HCT116 (cell line): ENCODE data around the gene DICER1. TPM values are rescaled to one million over a fixed set of nuclear protein-coding genes. Genes with fewer than 3 reads are reported as not detected.

Source experiments
- ATAC-seq: fragments of 200-7000 bp; cut with Tn5 transposase; 2 replicates; pipeline ENCODE4 v1.9.1; 2020; ENCODE audit warnings: mild to moderate bottlenecking, moderate library complexity
- BruUV-seq: library from RNA; stranded (reverse); fragments of 400-500 nt; replicated peaks from 2 replicates; lab custom pipeline; 2021; lab: Mats Ljungman, UMichigan
- CTCF ChIA-PET: fragments of 300-600 bp; sonication (Branson Sonifier 250); formaldehyde crosslinking; loops from one replicate; lab custom pipeline; 2021; ENCODE audit warnings: antibody characterized with exemption; lab: Charles Lee
- POLR2A ChIA-PET: fragments of 300-600, 350-600 bp; sonication (Branson Sonifier 250); formaldehyde crosslinking; loops from one replicate; lab custom pipeline; 2021; ENCODE audit warnings: antibody characterized with exemption; lab: Charles Lee
- RAD21 ChIA-PET, 2 experiments: fragments of 300-600 bp; sonication (Branson Sonifier 250); formaldehyde crosslinking; loops; one replicate each; lab custom pipeline; 2023; ENCODE audit warnings: low total read pairs in 2 of 2; ENCODE audit not compliant: uncharacterized antibody in 2 of 2, unreplicated experiment in 2 of 2, low non-redundant PET in 1 of 2; lab: Charles Lee
- DNase-seq: peaks from one replicate; pipeline ENCODE4 v3.0.0-alpha.2; 2010; ENCODE audit warnings: low read depth, low spot score
- H2AFZ ChIP-seq: fragments of 200-600 bp; shearing (Covaris generic), sonication (generic); 2 replicates; pipeline ENCODE4 v1.6.1; 2017; ENCODE audit warnings: low read depth, mixed run types, mixed read lengths, antibody characterized with exemption, low read length; ENCODE audit not compliant: poor library complexity, severe bottlenecking
- H3K27ac ChIP-seq: 2 replicates; pipeline ENCODE4 v1.5.1; 2012; ENCODE audit warnings: low read depth, low read length
- H3K27me3 ChIP-seq: fragments of 200-600 bp; sonication (generic); 2 replicates; pipeline ENCODE4 v1.6.1; 2016; ENCODE audit warnings: mixed run types, low read length, mixed read lengths; ENCODE audit not compliant: insufficient read depth
- H3K36me3 ChIP-seq, 2 experiments: fragments of 200-500 bp in 1 of 2; fragments of 200-600 bp in 1 of 2; sonication (Bioruptor generic) in 1 of 2; sonication (generic) in 1 of 2; 2 replicates each; pipeline versions ENCODE4 v1.5.1 to v1.6.1; 2014 to 2016; ENCODE audit warnings: low read length in 2 of 2, inconsistent platforms in 1 of 2, mixed read lengths in 1 of 2, mixed run types in 1 of 2; ENCODE audit not compliant: insufficient read depth in 2 of 2, control insufficient read depth in 1 of 2
- H3K4me1 ChIP-seq, 2 experiments: fragments of 200-600 bp in 1 of 2; sonication (generic) in 1 of 2; 2 replicates each; pipeline versions ENCODE4 v1.5.1 to v1.6.1; 2012 to 2017; ENCODE audit warnings: low read length in 2 of 2, inconsistent platforms in 1 of 2, mild to moderate bottlenecking in 1 of 2, mixed read lengths in 1 of 2, mixed run types in 1 of 2, moderate library complexity in 1 of 2; ENCODE audit not compliant: insufficient read depth in 2 of 2, control insufficient read depth in 1 of 2
- H3K4me2 ChIP-seq: fragments of 200-600 bp; sonication (generic); 2 replicates; pipeline ENCODE4 v1.6.1; 2017; ENCODE audit warnings: mixed run types, low read length, mixed read lengths
- H3K4me3 ChIP-seq, 2 experiments: fragments of 200-600 bp in 1 of 2; sonication (generic) in 1 of 2; replicated peaks in 1 of 2; 2 replicates each; pipeline ENCODE4 v1.5.1; 2011 to 2016; ENCODE audit warnings: low read length in 2 of 2, control low read depth in 1 of 2, low read depth in 1 of 2, mild to moderate bottlenecking in 1 of 2, mixed read lengths in 1 of 2, mixed run types in 1 of 2
- H3K79me2 ChIP-seq: fragments of 200-600 bp; sonication (generic); 2 replicates; pipeline ENCODE4 v1.6.1; 2017; ENCODE audit warnings: mild to moderate bottlenecking, mixed run types, low read length, moderate library complexity, mixed read lengths; ENCODE audit not compliant: insufficient read depth
- H3K9ac ChIP-seq: fragments of 200-600 bp; sonication (generic); 2 replicates; pipeline ENCODE4 v1.6.1; 2016; ENCODE audit warnings: low read length, mixed read lengths
- H3K9me2 ChIP-seq: fragments of 200-600 bp; sonication (generic), shearing (Covaris generic); 2 replicates; pipeline ENCODE4 v1.6.1; 2017; ENCODE audit warnings: mixed run types, mild to moderate bottlenecking, moderate library complexity; ENCODE audit not compliant: insufficient read depth
- H3K9me3 ChIP-seq, 2 experiments: fragments of 200-500 bp in 1 of 2; fragments of 200-600 bp in 1 of 2; sonication (Bioruptor generic) in 1 of 2; sonication (generic) in 1 of 2; 2 replicates each; pipeline ENCODE4 v1.6.1; 2014 to 2017; ENCODE audit warnings: low read length in 2 of 2, mixed read lengths in 2 of 2, inconsistent platforms in 1 of 2, low read depth in 1 of 2, mild to moderate bottlenecking in 1 of 2, mixed run types in 1 of 2, moderate library complexity in 1 of 2; ENCODE audit not compliant: control insufficient read depth in 1 of 2, insufficient read depth in 1 of 2
- H4K20me1 ChIP-seq: fragments of 200-600 bp; sonication (generic), shearing (Covaris generic); 2 replicates; pipeline ENCODE4 v1.6.1; 2017; ENCODE audit warnings: mixed run types, mild to moderate bottlenecking, moderate library complexity; ENCODE audit not compliant: insufficient read depth
- FOSL1 ChIP-seq: IDR thresholded peaks from 2 replicates; pipeline ENCODE4 v1.6.1; 2012; ENCODE audit warnings: low read depth
- MAX ChIP-seq: IDR thresholded peaks from 2 replicates; pipeline ENCODE4 v1.6.1; 2012
- REST ChIP-seq: IDR thresholded peaks from 2 replicates; pipeline ENCODE4 v1.6.1; 2012; ENCODE audit warnings: low read depth
- SP1 ChIP-seq: IDR thresholded peaks from 2 replicates; pipeline ENCODE4 v1.6.1; 2012; ENCODE audit warnings: low read depth
- SRF ChIP-seq: IDR thresholded peaks from 2 replicates; pipeline ENCODE4 v1.6.1; 2012; ENCODE audit warnings: low read depth
- intact Hi-C: fragments of 100-400 bp; cut with micrococcal nuclease; formaldehyde crosslinking; loops from 2 replicates; pipeline ENCODE4 v1.10.0; 2022
- total RNA-seq: library from RNA; stranded (reverse); gene quantifications from one replicate; pipeline ENCODE4 v1.2.1, GENCODE V29; 2021; ENCODE audit not compliant: unreplicated experiment

Gene DICER1
- total RNA-seq, 1 experiment from 2014 or later = 38.6 TPM

- no peak overlapping the region for H3K27ac ChIP-seq
- H3K9me2 ChIP-seq = no peaks in the 10 kb centered on the region
- ChIA-PET RAD21 (no interaction called here), POLR2A (no interaction called here), CTCF (no interaction called here)
- no peak overlapping the region for H3K4me3 ChIP-seq
- BruUV-seq = no TSS peak
- no peak overlapping the region for H2AFZ ChIP-seq
- H3K9ac ChIP-seq = no peak overlapping the region
- no peaks in the 10 kb centered on the region for H4K20me1 ChIP-seq
- no peak overlapping the region for H3K4me2 ChIP-seq
- peaks cover 22% of the 10 kb centered on the region for H3K27me3 ChIP-seq
- DNase-seq = no peak
- intact Hi-C loops = no loop called here
- TF ChIP-seq FOSL1 = no peak
- TF ChIP-seq REST = no peak
- TF ChIP-seq SRF = no peak
- no peak for TF ChIP-seq MAX
- TF ChIP-seq SP1 = no peak
- ATAC-seq = no peak
- no peaks in the 10 kb centered on the region for H3K9me3 ChIP-seq
- no peaks in the 10 kb centered on the region for H3K4me1 ChIP-seq
- no peaks in the 10 kb centered on the region for H3K36me3 ChIP-seq
- no peaks in the 10 kb centered on the region for H3K79me2 ChIP-seq
These were observed 109.6 kb downstream of the DICER1 start for GRCh38 chr14:95047754-95048153.
